Measurements from ENCODE around the gene INTS14. TPM values are rescaled to one million over a fixed set of nuclear protein-coding genes. Genes with fewer than 3 reads are reported as not detected.

Gene INTS14
- total and polyA plus RNA-seq, 2 of the 8 experiments (the other 6 are each of a cell fraction or from before 2014, with no cell fraction given), result 33.1 to 33.7 TPM

DNA sequence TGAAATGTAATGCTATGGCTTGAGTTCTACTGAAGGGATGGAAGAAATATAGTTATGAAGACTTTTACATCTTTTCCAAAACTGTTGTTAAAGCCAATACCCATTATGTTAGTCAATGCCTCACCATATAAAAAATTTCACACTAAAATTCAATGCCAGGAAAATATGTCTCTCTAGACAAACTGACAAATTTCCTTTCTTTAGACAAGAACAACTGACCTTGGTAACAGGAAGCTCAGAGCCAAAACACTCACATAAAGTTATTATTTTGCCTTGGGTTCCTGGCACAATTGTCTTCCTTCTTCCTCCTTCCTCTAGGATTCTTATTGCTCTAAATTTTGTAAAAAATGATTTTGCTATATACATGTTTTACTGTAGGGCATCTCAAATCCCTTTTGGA is 26.7 kb downstream of the INTS14 start (continued):
- TF ChIP-seq, protein P1, sequence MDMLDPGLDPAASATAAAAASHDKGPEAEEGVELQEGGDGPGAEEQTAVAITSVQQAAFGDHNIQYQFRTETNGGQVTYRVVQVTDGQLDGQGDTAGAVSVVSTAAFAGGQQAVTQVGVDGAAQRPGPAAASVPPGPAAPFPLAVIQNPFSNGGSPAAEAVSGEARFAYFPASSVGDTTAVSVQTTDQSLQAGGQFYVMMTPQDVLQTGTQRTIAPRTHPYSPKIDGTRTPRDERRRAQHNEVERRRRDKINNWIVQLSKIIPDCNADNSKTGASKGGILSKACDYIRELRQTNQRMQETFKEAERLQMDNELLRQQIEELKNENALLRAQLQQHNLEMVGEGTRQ (IDR thresholded peaks at IDR 0.05; ENCODE audit: low read length), result no peak
- no peak for TF ChIP-seq CTBP2 (IDR thresholded peaks at IDR 0.05; ENCODE audit: borderline replicate concordance, insufficient read depth, insufficient read length, low read length)
- no peak for TF ChIP-seq HDAC6 (IDR thresholded peaks at IDR 0.05; ENCODE audit: low read depth, low read length)
- TF ChIP-seq, protein P2, sequence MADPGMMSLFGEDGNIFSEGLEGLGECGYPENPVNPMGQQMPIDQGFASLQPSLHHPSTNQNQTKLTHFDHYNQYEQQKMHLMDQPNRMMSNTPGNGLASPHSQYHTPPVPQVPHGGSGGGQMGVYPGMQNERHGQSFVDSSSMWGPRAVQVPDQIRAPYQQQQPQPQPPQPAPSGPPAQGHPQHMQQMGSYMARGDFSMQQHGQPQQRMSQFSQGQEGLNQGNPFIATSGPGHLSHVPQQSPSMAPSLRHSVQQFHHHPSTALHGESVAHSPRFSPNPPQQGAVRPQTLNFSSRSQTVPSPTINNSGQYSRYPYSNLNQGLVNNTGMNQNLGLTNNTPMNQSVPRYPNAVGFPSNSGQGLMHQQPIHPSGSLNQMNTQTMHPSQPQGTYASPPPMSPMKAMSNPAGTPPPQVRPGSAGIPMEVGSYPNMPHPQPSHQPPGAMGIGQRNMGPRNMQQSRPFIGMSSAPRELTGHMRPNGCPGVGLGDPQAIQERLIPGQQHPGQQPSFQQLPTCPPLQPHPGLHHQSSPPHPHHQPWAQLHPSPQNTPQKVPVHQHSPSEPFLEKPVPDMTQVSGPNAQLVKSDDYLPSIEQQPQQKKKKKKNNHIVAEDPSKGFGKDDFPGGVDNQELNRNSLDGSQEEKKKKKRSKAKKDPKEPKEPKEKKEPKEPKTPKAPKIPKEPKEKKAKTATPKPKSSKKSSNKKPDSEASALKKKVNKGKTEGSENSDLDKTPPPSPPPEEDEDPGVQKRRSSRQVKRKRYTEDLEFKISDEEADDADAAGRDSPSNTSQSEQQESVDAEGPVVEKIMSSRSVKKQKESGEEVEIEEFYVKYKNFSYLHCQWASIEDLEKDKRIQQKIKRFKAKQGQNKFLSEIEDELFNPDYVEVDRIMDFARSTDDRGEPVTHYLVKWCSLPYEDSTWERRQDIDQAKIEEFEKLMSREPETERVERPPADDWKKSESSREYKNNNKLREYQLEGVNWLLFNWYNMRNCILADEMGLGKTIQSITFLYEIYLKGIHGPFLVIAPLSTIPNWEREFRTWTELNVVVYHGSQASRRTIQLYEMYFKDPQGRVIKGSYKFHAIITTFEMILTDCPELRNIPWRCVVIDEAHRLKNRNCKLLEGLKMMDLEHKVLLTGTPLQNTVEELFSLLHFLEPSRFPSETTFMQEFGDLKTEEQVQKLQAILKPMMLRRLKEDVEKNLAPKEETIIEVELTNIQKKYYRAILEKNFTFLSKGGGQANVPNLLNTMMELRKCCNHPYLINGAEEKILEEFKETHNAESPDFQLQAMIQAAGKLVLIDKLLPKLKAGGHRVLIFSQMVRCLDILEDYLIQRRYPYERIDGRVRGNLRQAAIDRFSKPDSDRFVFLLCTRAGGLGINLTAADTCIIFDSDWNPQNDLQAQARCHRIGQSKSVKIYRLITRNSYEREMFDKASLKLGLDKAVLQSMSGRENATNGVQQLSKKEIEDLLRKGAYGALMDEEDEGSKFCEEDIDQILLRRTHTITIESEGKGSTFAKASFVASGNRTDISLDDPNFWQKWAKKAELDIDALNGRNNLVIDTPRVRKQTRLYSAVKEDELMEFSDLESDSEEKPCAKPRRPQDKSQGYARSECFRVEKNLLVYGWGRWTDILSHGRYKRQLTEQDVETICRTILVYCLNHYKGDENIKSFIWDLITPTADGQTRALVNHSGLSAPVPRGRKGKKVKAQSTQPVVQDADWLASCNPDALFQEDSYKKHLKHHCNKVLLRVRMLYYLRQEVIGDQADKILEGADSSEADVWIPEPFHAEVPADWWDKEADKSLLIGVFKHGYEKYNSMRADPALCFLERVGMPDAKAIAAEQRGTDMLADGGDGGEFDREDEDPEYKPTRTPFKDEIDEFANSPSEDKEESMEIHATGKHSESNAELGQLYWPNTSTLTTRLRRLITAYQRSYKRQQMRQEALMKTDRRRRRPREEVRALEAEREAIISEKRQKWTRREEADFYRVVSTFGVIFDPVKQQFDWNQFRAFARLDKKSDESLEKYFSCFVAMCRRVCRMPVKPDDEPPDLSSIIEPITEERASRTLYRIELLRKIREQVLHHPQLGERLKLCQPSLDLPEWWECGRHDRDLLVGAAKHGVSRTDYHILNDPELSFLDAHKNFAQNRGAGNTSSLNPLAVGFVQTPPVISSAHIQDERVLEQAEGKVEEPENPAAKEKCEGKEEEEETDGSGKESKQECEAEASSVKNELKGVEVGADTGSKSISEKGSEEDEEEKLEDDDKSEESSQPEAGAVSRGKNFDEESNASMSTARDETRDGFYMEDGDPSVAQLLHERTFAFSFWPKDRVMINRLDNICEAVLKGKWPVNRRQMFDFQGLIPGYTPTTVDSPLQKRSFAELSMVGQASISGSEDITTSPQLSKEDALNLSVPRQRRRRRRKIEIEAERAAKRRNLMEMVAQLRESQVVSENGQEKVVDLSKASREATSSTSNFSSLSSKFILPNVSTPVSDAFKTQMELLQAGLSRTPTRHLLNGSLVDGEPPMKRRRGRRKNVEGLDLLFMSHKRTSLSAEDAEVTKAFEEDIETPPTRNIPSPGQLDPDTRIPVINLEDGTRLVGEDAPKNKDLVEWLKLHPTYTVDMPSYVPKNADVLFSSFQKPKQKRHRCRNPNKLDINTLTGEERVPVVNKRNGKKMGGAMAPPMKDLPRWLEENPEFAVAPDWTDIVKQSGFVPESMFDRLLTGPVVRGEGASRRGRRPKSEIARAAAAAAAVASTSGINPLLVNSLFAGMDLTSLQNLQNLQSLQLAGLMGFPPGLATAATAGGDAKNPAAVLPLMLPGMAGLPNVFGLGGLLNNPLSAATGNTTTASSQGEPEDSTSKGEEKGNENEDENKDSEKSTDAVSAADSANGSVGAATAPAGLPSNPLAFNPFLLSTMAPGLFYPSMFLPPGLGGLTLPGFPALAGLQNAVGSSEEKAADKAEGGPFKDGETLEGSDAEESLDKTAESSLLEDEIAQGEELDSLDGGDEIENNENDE (IDR thresholded peaks at IDR 0.05; ENCODE audit: insufficient replicate concordance, low read length), result no peak
- TF ChIP-seq, protein P3, sequence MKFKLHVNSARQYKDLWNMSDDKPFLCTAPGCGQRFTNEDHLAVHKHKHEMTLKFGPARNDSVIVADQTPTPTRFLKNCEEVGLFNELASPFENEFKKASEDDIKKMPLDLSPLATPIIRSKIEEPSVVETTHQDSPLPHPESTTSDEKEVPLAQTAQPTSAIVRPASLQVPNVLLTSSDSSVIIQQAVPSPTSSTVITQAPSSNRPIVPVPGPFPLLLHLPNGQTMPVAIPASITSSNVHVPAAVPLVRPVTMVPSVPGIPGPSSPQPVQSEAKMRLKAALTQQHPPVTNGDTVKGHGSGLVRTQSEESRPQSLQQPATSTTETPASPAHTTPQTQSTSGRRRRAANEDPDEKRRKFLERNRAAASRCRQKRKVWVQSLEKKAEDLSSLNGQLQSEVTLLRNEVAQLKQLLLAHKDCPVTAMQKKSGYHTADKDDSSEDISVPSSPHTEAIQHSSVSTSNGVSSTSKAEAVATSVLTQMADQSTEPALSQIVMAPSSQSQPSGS (IDR thresholded peaks at IDR 0.05; ENCODE audit: low read length), result no peak
